Activated naive CD8-positive, alpha-beta T cell treated with anti-CD3 and anti-CD28 coated beads, Interleukin-2, amount 10 ng/mL, durations not matched to agents 7 days and 5 days (primary cell): ENCODE results near the gene DNAL1. TPM values are rescaled to one million over a fixed set of nuclear protein-coding genes. Genes with fewer than 3 reads are reported as not detected.

Experiments used
- ATAC-seq: fragments of 150-1000 bp; cut with Tn5 transposase; one replicate; pipeline ENCODE4 v1.10.0; 2021; ENCODE audit warnings: low read depth, moderate library complexity
- POLR2A ChIA-PET: fragments of 350-600 bp; sonication (Branson Sonifier 250); formaldehyde crosslinking; loops from one replicate; lab custom pipeline; 2021; ENCODE audit warnings: antibody characterized with exemption; lab: Charles Lee
- DNase-seq: peaks from one replicate; pipeline ENCODE4 v3.0.0; 2021
- H3K27ac Mint-ChIP-seq: one replicate; pipeline ENCODE4 v1.8.0; 2022; ENCODE audit warnings: mild to moderate bottlenecking, mixed read lengths
- H3K27me3 Mint-ChIP-seq: one replicate; pipeline ENCODE4 v1.8.0; 2022; ENCODE audit warnings: mild to moderate bottlenecking, moderate library complexity, mixed read lengths
- H3K36me3 Mint-ChIP-seq: one replicate; pipeline ENCODE4 v1.8.0; 2021; ENCODE audit warnings: mild to moderate bottlenecking, mixed read lengths
- H3K4me1 Mint-ChIP-seq: one replicate; pipeline ENCODE4 v1.8.0; 2021; ENCODE audit warnings: mixed read lengths
- H3K4me3 Mint-ChIP-seq: one replicate; pipeline ENCODE4 v1.8.0; 2022; ENCODE audit warnings: mild to moderate bottlenecking, moderate library complexity, mixed read lengths
- H3K9me3 Mint-ChIP-seq: one replicate; pipeline ENCODE4 v1.8.0; 2021; ENCODE audit warnings: mixed read lengths
- total RNA-seq, 2 experiments: library from RNA; stranded (reverse); gene quantifications; one replicate each; pipeline ENCODE4 v1.2.3, GENCODE V29; 2021

DNAL1 gene, protein sequence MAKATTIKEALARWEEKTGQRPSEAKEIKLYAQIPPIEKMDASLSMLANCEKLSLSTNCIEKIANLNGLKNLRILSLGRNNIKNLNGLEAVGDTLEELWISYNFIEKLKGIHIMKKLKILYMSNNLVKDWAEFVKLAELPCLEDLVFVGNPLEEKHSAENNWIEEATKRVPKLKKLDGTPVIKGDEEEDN
- total RNA-seq, result 1 to 10 TPM; 6.3 TPM

GRCh38 chr14:73644531-73645247 lies at the start of gene DNAL1:
Gene DNAL1, plus strand, starts transcription at chr14:73644986. Its CDS starts 54 bp downstream, at chr14:73645040.
- Mint-ChIP-seq H3K36me3 (peaks cover 2% of the 10 kb centered on the region), H3K27me3 (no peaks in the 10 kb centered on the region), H3K9me3 (no peaks in the 10 kb centered on the region), H3K27ac (peak within 1 kb of the TSS; percentile 93), H3K4me1 (peaks cover 16% of the 10 kb centered on the region), H3K4me3 (peak within 1 kb of the TSS; percentile 100)
- DNase-seq, result peak; percentile 93
- ATAC-seq, result peak; percentile 100
- POLR2A ChIA-PET, result interaction anchor here (0.6 to 1.5 kb wide), 6 partner anchors 10 to 115 kb away, joined by 3 to 6 read pairs (median 4); partner anchors contain the start of genes ACOT2 and ACOT6

DNA sequence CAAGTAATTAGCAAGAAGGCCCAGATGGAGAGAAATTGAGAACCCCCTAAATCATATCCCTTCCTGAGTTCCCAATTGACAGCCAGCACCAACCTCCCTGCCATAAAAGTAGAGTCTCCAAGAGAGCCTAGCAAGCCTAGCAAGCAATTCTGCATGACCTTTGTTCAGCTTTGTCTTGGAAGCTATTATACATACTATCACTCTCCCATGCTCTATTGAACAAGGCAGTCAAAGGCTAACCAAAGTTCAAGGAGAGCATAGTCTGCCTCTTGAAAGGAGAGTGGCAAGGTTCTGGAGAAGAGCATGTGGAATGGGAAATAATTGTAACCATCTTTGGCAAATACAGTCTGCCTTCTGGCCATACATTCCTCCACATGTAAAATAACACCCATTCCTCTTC lies 45.3 kb upstream of the DNAL1 start:
- H3K4me3 Mint-ChIP-seq, result no peak overlapping the region
- peaks cover 9% of the 10 kb centered on the region for H3K27me3 Mint-ChIP-seq
- peaks cover 5% of the 10 kb centered on the region for H3K4me1 Mint-ChIP-seq
- no peak overlapping the region for H3K27ac Mint-ChIP-seq
- no peaks in the 10 kb centered on the region for H3K36me3 Mint-ChIP-seq
- no peaks in the 10 kb centered on the region for H3K9me3 Mint-ChIP-seq
- no peak for DNase-seq
- POLR2A ChIA-PET, result interaction anchor here (1.3 kb wide), 1 partner anchor 13 kb away, joined by 3 read pairs; the partner anchor contains the start of gene ACOT6
- no peak for ATAC-seq

GRCh38 chr14:73602994-73603393 lies 41.8 kb upstream of the DNAL1 start:
- DNase-seq (no peak), ATAC-seq (no peak)

GRCh38 chr14:73606271-73606670 lies 38.5 kb upstream of the DNAL1 start:
- Mint-ChIP-seq H3K27me3 (peaks cover 11% of the 10 kb centered on the region), H3K4me1 (peaks cover 7% of the 10 kb centered on the region), H3K27ac (no peak overlapping the region), H3K9me3 (no peaks in the 10 kb centered on the region), H3K36me3 (no peaks in the 10 kb centered on the region), H3K4me3 (no peak overlapping the region)
- DNase-seq, result no peak
- ATAC-seq, result no peak
- POLR2A ChIA-PET, result interaction anchor here (0.5 kb wide), 1 partner anchor 20 kb away, joined by 5 read pairs; no protein-coding TSS in a partner anchor

More at GRCh38 chr14:73602994-73603393, 41.8 kb upstream of the DNAL1 start:
- no peak overlapping the region for H3K27ac Mint-ChIP-seq
- H3K9me3 Mint-ChIP-seq, result no peaks in the 10 kb centered on the region
- no peak overlapping the region for H3K4me3 Mint-ChIP-seq
- POLR2A ChIA-PET, result no interaction called here
- H3K27me3 Mint-ChIP-seq, result peaks cover 9% of the 10 kb centered on the region
- H3K4me1 Mint-ChIP-seq, result peaks cover 5% of the 10 kb centered on the region
- H3K36me3 Mint-ChIP-seq, result no peaks in the 10 kb centered on the region

- H3K36me3 Mint-ChIP-seq, result no peaks in the 10 kb centered on the region
- ATAC-seq, result no peak
- no peak overlapping the region for H3K27ac Mint-ChIP-seq
- H3K4me1 Mint-ChIP-seq, result peaks cover 8% of the 10 kb centered on the region
- H3K27me3 Mint-ChIP-seq, result peaks cover 11% of the 10 kb centered on the region
- DNase-seq, result no peak
- POLR2A ChIA-PET, result interaction anchor here (0.6 kb wide), 1 partner anchor 15 kb away, joined by 6 read pairs; no protein-coding TSS in a partner anchor
- H3K4me3 Mint-ChIP-seq, result no peak overlapping the region
- no peaks in the 10 kb centered on the region for H3K9me3 Mint-ChIP-seq
Measured at GRCh38 chr14:73607241-73607640, 37.5 kb upstream of the DNAL1 start.

- H3K4me1 Mint-ChIP-seq, result peaks cover 10% of the 10 kb centered on the region
- H3K4me3 Mint-ChIP-seq, result no peak overlapping the region
- H3K27ac Mint-ChIP-seq, result no peak overlapping the region
- no peaks in the 10 kb centered on the region for H3K36me3 Mint-ChIP-seq
- no peak for DNase-seq
- H3K27me3 Mint-ChIP-seq, result peaks cover 2% of the 10 kb centered on the region
- POLR2A ChIA-PET, result no interaction called here
- no peaks in the 10 kb centered on the region for H3K9me3 Mint-ChIP-seq
- no peak for ATAC-seq
Measured at GRCh38 chr14:73610687-73611086, 34.1 kb upstream of the DNAL1 start.

DNA sequence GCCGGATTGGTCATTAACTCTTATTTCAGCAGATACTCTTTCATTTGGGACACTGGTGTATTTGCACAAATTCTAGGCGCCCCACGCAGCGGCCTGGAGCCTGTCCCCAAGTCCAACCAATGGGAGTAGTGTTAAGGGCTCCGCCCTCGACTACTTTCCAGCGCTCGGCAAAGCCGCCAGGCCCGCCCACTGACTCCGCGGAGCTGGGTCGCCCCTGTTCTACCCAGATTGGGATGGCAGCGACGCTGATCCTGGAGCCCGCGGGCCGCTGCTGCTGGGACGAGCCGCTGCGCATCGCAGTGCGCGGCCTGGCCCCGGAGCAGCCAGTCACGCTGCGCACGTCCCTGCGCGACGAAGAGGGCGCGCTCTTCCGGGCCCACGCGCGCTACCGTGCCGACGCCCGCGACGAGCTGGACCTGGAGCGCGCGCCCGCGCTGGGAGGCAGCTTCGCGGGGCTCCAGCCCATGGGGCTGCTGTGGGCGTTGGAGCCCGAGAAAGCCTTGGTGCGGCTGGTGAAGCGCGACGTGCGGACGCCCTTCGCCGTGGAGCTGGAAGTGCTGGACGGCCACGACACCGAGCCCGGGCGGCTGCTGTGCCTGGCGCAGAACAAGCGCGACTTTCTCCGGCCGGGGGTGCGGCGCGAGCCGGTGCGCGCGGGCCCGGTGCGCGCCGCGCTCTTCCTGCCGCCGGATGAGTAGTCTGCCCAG lies 32.3 kb upstream of the DNAL1 start, which contains the start of gene ACOT6:
Gene ACOT6 (plus strand): TSS at position 179 of the 707 bp plus-strand sequence. CDS start 55 bp downstream, at position 234.
- DNase-seq, result peak; percentile 80
- H3K27ac Mint-ChIP-seq, result peak within 1 kb of the TSS; percentile 72
- peak; percentile 84 for ATAC-seq
- peak within 1 kb of the TSS; percentile 86 for H3K4me3 Mint-ChIP-seq
- H3K4me1 Mint-ChIP-seq, result peaks cover 10% of the 10 kb centered on the region
- no peaks in the 10 kb centered on the region for H3K36me3 Mint-ChIP-seq
- no peaks in the 10 kb centered on the region for H3K9me3 Mint-ChIP-seq
- POLR2A ChIA-PET, result interaction anchor here (0.5 to 1.9 kb wide), 11 partner anchors 13 to 274 kb away, joined by 3 to 18 read pairs (median 6); partner anchors contain the start of genes ACOT2, ACOT4, DNAL1 and PTGR2
- H3K27me3 Mint-ChIP-seq, result peaks cover 2% of the 10 kb centered on the region

DNA sequence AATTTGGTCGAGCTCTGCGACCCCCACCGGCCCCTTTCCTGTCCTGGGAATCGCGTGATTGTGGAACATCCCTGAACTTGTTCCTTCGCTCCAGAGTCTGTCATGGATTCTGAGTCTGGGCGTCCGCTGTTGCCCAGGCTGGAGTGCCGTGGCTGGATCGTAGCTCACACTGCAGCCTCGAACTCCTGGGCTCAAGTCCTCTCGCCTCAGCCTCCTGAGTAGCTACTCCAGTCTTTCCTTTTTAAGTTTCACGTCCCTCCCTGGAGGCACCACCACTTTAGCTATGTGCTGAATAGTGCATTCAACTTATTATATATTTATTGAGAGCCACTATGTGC lies 31.8 kb upstream of the DNAL1 start:
- H3K4me1 Mint-ChIP-seq, result peaks cover 10% of the 10 kb centered on the region
- H3K27me3 Mint-ChIP-seq, result peaks cover 2% of the 10 kb centered on the region
- DNase-seq, result no peak
- POLR2A ChIA-PET, result interaction anchor here (0.5 to 1.9 kb wide), 10 partner anchors 13 to 239 kb away, joined by 3 to 18 read pairs (median 6); partner anchors contain the start of genes ACOT2, ACOT4, DNAL1 and PTGR2
- ATAC-seq, result peak; percentile 3
- peak overlapping the region; percentile 70 for H3K27ac Mint-ChIP-seq
- H3K9me3 Mint-ChIP-seq, result no peaks in the 10 kb centered on the region
- no peaks in the 10 kb centered on the region for H3K36me3 Mint-ChIP-seq
- peak overlapping the region; percentile 86 for H3K4me3 Mint-ChIP-seq

GRCh38 chr14:73613419-73613963 lies 31.3 kb upstream of the DNAL1 start:
- Mint-ChIP-seq H3K4me3 (peak overlapping the region; percentile 86), H3K4me1 (peaks cover 10% of the 10 kb centered on the region), H3K9me3 (no peaks in the 10 kb centered on the region), H3K36me3 (no peaks in the 10 kb centered on the region), H3K27me3 (peaks cover 2% of the 10 kb centered on the region), H3K27ac (no peak overlapping the region)
- ATAC-seq, result no peak
- no peak for DNase-seq
- POLR2A ChIA-PET, result interaction anchor here (0.9 to 1.9 kb wide), 7 partner anchors 14 to 239 kb away, joined by 3 to 18 read pairs (median 7); partner anchors contain the start of genes ACOT2, ACOT4, DNAL1 and PTGR2

- Mint-ChIP-seq H3K27ac (no peak overlapping the region), H3K36me3 (no peaks in the 10 kb centered on the region), H3K4me3 (no peak overlapping the region), H3K9me3 (no peaks in the 10 kb centered on the region), H3K27me3 (peaks cover 3% of the 10 kb centered on the region), H3K4me1 (peaks cover 8% of the 10 kb centered on the region)
- POLR2A ChIA-PET, result no interaction called here
- DNase-seq (no peak), ATAC-seq (no peak)
Measured at GRCh38 chr14:73616831-73617230, 28.0 kb upstream of the DNAL1 start.

DNA sequence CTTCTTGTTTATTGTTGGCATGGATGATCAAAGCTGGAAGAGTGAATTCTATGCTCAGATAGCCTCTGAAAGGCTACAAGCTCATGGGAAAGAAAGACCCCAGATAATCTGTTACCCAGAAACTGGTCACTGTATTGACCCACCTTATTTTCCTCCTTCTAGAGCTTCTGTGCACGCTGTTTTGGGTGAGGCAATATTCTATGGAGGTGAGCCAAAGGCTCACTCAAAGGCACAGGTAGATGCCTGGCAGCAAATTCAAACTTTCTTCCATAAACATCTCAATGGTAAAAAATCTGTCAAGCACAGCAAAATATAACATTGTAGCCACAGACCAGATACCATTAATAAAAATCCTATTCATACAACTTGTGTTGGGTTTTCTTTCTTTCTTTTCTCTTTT lies 25.3 kb upstream of the DNAL1 start:
- Mint-ChIP-seq H3K27ac (no peak overlapping the region), H3K36me3 (no peaks in the 10 kb centered on the region), H3K9me3 (no peaks in the 10 kb centered on the region), H3K27me3 (peaks cover 6% of the 10 kb centered on the region), H3K4me1 (no peaks in the 10 kb centered on the region), H3K4me3 (no peak overlapping the region)
- ATAC-seq, result no peak
- no peak for DNase-seq
- POLR2A ChIA-PET, result no interaction called here

DNA sequence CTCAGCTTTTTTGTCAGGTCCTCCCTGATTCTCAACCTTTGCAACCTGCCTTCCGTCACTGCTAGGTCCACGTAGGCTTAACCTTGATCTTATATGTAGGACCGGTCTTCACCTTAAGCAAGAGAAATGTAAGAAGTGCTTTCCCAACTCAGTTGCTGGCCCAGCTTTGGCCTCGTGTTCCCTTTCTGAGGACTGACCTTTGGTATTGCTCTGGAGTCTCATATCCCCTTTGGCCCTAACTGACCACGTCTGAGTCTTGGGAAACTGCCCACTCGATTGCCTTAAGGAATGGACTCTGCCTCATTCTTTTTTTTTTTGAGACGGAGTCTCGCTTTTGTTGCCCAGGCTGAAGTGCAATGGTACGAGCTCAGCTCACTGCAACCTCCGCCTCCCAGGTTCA lies 24.5 kb upstream of the DNAL1 start:
- ATAC-seq (no peak), DNase-seq (no peak)
- Mint-ChIP-seq H3K36me3 (no peaks in the 10 kb centered on the region), H3K27ac (no peak overlapping the region), H3K4me1 (no peaks in the 10 kb centered on the region), H3K27me3 (peaks cover 6% of the 10 kb centered on the region), H3K4me3 (no peak overlapping the region), H3K9me3 (no peaks in the 10 kb centered on the region)
- POLR2A ChIA-PET, result no interaction called here
